SIG-M5 (cell line): Measurements from ENCODE around the gene SLC36A3.
"Not testable (repeated sequence)": the region's sequence is repeated elsewhere in the genome, so short reads cannot be mapped to it uniquely, and the experiment has no call there.

ENCODE experiments used
- DNase-seq: peaks from one replicate; lab custom pipeline; 2025; lab: John Stamatoyannopoulos, UW

The SLC36A3 gene

DNA sequence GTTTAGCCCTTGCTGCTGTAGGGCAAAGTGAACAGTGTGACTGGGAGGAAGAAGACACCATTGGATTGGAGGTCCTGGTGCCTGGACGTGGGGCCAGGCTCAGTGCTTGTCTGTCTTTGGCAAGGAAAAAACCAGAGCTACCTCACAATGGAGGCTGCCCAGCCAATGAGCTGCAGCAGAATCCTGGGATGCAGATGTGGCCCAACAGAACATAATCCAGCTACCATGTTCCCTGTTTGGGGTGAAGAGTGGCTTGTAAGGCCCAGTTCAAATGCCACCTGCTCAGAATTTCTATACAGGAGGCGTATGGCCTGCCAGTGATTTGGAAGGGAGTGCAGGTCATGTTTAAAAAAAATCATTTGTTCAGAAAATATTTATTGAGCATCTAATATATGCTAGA lies at the start of gene SLC36A3:
Gene SLC36A3, minus strand, starts transcription at position 101 of the 400 bp plus-strand sequence. CDS start 412 bp downstream, outside the sequence.
- DNase-seq = no peak

DNA sequence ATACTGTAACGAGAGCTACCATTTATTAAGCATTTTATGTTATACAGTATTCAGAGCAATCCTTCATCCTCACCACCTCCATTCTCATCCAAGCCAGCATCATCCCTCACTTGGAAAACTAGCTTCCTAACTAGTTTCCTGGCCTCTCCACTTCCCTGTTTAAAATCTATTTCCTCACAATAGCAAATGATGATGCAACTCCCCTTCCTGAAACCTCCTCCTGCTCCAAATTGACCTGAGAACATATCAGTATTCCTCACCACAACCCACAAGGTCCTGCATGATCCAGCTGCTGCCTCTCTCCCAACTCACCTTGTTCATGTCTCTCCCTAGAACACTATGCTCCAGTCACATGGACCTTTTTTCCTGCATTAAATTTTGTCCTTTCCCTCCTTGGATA lies 48.1 kb upstream of the SLC36A3 start:
- DNase-seq = no peak

DNA sequence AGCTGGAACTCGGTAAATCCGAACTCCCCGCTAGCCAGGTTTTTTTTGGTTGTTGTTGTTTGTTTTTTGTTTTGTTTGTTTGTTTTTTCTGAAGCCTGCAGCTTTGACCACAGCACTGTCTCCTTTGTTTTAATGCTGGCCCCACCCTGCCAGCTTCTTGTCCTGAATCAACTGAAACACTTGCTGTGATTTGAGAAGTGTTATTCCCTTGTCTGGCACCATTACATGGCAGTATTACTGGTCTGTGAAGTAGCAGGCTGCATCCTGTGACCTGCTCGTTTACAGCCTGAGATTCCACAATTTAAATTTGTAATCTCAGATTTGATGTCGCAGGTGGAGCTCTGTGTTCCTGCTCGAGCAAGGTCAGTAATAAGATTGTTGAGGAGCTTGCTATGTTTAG lies 45.2 kb upstream of the SLC36A3 start:
- no peak for DNase-seq

DNA sequence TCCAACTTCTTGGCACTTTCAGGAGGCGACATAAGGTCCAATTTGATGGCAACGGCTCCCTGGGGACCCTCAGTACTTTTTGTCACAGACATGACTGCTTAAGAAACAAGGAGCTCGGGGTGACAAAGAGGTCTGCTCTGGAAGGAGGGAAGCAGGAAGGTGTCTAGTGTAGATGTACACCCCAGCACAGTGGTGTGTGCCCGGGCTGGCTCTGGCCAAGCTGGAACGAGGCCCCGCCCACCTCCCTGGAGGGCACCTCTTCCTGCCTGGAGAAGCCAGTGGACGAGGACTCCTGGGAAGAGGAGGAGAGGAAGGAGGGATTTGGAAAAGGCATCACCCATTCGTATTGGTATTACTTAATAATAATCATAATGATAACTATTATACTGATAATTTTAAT lies 43.8 kb upstream of the SLC36A3 start, which contains the start of gene SLC36A2:
Gene SLC36A2, minus strand, starts transcription at position 191 of the 400 bp plus-strand sequence. Its CDS starts 99 bp downstream, at position 92.
- DNase-seq = no peak

DNA sequence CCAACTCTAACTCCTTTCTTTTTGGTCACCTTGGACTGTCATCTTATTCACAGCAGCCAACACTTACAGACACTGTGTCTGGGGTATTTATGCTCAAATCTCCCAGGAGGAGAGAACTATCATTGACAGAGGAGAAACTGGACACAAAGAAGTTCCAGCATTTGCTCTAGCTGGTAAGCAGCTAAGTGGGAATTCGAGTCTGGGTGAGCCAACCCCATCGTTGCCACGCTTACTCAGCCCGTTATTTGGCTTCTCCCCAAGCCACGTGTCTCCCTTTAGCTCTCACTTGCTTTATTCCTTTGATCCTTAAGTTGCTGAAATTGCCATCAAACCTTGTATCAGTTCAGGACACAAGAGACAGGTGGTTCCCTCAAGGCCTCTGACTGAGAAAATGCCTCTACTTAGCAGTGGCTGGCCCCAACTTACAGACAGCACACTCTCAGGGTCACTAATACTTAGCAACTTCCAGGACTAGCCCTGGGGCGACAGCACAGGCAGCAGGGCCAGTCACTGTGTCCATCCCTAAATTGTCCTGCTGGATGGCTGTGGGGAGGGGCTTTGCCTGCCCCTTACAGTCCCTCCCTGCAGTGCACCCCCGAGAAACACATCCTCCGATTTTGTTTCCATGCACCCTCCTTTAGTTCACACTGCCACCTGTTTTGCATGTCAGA lies 42.4 kb upstream of the SLC36A3 start:
- no peak for DNase-seq

DNA sequence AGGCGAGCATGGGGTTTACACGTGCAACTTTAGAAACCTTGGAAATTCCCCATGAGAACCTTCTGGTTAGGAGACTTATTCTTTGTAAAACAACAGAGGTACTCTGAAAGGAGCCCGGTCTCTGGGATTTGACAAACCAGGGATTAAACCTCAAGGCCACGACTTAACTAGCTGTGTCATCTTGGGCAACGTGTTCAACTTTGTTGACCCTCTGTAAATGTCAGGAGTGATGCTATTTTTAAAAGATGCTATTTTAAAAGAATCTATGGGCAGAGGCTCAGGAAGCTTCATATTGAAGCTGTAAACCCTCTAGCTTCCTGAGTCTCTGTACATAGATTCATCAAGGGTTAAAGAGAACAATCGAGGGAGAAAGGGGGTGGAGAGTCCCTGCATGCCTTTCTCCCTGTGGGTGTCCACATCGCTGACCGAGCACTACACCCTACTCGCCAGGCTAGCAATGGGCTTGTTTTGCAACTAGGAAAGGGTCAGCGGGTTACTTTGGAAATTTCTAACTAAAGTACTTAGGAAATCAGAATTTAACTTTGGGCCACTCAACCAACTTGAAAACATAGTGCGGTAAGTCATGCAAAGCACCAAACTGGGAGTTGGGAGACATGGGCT lies 41.7 kb upstream of the SLC36A3 start:
- no peak for DNase-seq

DNA sequence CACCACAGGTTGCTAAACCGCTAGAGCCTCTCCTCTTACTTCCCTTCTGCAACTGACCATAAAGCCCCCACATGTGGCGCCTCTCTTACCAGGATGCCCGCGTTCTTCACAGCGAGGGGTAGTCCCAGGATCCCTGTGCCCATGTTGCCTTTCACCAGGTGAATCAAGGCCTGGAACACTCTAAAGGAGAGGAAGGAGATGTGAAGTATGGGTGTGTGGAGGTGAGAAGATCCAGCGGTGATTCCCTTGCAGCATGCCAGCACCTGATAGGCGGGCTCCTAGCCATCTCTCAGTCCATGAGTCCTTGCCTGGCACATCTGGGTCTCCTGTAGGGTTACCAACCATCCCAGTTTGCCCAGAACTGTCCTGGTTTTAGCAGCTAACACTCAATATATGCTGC lies 40.5 kb upstream of the SLC36A3 start:
- DNase-seq = no peak

DNA sequence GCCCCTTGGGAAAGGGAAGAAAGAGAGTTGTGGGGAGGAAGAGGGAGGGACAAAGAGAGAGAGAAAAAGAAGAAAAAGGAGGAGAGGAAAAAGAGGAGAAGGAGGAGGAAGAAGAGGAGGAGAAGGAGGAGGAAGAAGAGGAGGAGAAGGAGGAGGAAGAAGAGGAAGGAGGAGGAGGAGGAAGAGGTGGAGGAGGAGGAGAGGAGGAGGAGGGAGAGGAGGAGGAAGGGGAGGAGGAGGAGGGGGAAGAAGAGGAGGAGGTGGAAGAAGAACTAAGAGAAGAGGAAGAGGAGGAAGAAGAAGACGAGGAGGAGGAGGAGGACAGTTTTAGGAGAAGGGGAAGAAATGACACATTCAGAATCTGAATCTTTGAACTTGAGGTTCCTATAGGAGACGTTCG lies 36.4 kb upstream of the SLC36A3 start:
- no peak for DNase-seq

DNA sequence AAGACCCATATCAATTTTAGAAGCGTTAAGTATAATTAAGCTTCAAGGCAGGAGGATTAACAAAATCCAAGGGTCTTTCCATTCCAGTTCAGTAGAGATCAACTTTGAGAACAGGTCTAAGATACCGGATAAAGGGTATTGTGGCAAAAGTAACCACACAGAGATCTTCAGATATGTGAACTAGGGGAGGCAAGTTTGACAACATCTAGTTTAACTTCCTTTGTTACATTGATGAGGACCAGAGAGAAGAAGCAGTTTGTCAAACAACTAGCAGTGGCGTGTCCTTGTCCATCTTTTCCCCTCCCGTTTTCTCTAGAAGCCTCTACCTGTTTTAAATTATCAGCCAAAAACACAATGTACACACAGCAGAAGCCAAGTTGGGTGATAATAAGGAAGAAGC lies 35.2 kb upstream of the SLC36A3 start:
- no peak for DNase-seq

DNA sequence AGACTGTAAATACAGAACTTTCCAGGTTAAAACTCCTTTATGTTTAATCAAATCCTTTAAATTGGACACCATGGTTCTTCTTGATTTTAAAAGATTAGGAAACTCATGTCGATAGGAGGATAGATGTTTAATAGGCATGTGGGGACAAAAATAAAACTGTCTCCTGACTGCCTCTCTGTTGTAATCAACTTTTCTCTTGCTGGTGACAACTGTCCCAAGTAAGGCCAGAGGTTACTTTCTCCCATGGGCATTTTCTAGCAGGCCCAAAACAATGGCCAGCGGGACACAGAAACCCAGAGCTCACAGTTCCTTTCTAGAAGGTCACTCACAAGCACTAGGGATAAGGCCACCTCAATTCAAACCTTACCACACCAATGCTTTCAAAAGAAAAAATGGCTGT lies 29.3 kb upstream of the SLC36A3 start:
- no peak for DNase-seq

DNA sequence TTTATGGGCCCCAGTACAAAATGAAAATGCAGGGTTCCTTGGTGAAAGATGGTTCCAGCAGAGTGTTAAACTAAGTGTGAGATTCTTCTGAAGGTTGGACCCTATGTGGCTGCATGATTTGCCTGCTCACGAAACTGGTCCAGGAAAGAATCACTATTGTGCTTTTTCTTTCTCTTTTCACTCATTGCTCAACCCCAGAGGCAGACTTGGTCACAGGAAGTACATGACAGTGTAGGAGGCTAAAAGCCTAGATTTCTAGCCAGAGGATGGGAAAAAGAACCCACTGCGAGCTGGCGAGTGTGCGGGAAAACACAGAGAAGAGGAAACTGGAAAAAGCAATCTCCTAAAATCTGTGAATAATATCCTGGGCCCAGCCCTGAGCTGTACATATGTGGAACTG lies 25.2 kb upstream of the SLC36A3 start:
- no peak for DNase-seq

DNA sequence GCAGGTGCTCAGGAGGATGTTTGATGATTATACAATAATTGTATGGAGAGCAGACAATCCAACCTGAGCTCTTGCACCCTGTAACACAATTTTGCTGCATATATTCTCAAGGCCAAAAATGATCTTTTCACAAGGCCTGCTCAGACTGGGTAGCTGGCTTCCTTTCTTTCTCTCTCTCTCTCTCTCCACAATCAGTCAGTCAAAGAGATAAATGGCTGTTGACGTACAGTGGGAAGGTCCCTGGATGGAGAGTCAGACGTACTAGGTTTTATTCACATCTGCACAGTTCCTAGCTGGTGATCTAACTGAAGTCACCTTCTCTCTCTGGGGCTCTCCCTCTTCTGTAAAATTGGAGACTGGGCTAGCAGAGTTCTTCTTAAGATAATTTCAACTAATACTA lies 24.0 kb upstream of the SLC36A3 start:
- DNase-seq = no peak

DNA sequence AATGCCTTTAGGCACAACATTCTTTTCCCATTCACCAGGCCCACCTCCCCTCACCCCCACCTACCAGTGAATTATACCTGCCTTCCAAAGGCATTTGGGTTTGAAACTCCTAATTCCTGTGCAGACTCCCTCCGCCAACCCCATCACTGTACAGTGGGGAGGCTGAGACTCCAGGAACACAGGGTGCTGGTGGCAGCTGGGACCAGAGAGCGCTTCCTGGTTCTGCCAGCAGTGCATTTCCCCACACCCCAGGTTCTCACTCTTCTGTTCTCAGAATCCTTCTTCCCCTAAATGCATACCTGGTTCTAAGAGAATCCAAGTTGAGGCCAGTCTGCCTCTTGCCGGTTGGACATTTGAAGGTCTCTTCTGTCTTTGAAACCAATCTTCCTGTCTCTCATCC lies 22.7 kb upstream of the SLC36A3 start:
- DNase-seq = no peak

DNA sequence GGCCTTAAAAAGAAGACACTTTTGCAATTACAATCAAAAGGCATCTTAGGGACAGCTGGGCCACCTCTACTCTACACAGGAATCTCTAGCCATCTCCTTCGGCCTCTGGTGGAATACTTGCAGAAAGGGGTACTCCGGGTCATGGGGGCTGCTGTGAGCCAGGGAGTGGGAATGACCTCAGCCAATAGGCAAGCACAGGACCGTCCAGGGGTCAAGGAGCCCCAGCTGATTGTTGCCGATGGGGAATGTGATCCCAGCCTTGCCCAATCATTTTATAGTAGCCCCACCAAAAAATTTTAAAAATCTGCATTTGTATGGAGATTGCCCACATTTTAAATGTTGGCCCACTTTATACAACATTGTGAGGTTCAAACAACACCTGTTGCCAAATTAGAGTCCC lies 16.9 kb upstream of the SLC36A3 start:
- DNase-seq = no peak

DNA sequence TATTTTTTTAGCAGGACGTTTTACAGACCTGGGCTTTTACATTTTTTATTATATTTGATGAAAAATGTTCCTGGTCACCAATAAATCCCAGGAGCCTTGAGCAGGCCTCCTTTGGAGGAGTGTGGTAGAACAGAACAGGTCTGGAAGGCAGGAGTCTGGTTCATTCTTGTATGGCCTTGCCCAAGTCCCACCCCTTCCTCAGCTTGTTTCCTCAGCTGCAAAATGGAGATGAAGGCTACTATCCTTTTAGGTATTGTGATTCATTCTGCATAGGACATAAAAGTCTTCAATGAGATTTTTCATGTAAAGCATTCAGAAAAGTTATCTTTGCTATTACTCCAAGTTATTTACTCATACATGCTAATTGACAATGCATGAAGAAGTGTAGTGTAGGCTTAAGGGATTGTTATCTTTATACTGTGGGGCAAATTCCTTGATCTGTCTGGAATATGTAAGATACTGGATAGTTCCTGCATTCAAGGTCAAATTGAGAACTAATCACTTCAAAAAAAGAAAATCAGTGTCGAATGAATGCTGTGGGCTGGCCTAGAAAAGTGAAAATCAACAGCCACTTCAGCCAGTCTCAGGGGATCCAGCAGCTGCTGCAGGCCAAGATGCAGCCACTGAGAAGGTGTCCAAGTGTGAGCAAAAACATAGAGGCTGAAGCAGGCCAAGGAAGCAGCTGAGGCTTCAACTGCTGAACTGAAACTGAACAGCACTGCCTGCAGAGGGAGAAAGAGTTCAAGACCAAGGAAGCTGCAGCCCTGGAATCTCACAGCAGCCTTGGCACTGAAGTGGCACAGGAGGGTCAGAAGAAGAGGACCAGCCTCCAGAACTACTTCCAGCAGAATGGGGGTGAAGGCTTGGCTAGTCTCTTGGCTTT lies 15.5 kb upstream of the SLC36A3 start:
- no peak for DNase-seq

DNA sequence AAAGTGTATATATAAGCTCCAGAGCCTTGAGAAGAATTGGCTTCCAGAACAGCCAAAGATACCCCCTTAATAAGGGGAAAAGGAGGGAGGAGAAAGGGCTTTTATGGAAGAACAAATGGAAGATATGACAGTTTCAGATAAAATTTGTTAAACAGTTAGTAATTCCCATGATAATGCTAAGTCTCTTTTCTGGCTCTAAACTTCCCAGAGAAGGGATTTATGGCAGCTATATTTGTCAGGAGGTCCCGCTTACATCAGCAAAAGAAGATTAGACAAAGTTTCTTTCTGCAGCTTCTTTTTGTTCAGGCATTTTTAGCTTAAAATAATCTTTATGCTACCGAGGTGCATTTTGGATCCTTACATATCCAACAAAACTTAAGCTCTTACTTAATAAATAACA lies 14.3 kb upstream of the SLC36A3 start:
- no peak for DNase-seq

DNA sequence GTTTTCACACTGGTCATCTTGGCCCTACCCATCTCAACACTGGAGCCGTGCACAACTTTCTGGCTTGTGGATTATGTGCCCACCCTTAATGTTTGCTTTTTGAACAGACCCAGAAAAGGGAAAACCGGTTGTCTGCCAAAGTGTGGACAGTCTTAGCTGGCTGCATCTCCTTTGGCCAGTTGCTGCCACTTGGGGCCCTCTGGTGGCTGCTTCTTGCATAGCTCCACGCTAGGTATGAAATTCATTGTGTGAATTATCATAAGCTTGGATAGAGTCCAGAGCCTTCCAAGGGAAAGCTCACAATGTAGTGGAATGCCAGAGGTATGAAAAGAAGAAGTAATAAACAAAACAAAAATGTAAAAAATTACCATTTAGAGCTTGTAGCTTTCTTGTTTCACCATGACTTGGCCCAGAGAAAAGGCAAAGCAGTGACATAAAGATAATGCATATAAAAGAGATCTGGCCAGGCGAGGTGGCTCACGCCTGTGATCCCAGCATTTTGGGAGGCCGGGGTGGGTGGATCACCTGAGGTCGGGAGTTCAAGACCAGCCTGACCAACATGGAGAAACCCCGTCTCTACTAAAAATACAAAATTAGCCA lies 12.5 kb upstream of the SLC36A3 start:
- no peak for DNase-seq

DNA sequence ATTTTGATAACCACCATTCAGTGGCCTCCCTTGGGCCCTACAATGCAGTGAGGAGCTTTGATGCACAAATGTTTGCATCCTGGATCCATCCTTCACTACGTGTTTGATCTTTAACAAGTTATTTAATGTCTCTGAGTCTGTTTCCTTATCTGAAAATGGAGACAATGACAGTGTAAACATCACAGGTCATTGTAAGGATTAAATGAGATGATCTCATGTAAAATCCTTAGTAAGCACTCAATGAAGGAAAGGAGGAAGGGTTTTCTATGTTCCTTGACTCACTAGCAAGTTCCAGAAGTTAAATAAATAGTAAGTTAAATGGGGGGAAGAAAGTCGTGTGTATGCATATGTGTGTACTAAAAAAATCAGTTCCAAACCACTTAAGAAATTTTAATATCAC lies 9.8 kb upstream of the SLC36A3 start:
- no peak for DNase-seq

DNA sequence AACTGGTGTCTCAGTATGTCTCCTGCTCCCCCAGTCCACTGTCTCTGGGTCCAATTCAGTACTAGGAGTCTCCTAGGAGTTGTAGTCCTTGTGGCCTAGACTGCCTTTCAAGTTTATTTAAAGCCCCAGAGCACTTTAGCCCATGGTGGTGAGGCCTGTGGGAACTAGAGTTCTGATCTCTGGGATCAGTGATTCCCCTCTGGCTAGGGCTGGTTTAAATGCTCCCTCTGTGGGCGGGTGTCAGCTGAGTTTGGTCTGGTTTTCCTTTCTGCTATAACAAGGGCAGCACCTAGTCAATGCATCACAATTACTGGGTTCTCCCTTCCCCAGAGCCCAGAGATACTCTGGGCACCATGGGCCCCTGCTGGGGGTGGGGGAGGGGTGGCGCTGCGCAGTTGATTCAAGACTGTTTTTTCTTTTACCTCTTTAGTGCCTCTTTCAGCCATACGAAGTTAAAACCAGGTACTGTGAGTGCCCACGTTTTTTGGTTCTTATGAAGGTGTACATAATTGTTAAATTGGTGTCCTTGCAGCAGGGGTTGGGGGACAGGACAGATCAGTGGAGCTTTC lies 9.3 kb upstream of the SLC36A3 start:
- DNase-seq = no peak

DNA sequence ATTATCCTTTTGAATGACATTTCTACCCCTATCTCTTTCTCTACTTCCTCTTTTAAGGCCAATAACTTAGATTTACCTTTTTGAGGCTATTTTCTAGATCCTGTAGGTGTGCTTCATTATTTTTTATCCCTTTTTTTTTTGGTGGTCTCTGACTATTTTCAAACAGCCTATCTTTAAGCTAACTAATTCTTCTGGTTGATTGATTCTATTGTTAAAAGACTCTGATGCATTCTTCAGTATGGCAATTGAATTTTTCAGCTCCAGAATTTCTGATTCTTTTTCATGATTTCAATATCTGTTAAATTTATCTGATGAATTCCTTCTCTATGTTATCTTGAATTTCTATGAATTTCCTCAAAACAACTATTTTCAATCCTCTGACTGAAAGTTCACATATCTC lies 7.4 kb upstream of the SLC36A3 start:
- DNase-seq = no peak

DNA sequence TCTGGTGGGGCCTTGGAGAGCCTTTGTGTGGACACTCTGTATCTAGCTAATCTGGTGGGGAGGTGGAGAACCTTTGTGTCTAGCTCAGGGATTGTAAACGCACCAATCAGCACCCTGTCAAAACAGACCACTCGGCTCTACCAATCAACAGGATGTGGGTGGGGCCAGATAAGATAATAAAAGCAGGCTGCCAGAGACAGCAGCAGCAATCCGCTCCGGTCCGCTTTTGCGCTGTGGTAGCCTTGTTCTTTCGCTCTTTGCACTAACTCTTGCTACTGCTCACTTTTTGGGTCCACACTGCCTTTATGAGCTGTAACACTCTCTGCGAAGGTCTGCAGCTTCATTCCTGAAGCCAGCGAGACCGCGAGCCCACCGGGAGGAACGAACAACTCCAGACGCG lies 6.3 kb upstream of the SLC36A3 start:
- not testable (repeated sequence) for DNase-seq

DNA sequence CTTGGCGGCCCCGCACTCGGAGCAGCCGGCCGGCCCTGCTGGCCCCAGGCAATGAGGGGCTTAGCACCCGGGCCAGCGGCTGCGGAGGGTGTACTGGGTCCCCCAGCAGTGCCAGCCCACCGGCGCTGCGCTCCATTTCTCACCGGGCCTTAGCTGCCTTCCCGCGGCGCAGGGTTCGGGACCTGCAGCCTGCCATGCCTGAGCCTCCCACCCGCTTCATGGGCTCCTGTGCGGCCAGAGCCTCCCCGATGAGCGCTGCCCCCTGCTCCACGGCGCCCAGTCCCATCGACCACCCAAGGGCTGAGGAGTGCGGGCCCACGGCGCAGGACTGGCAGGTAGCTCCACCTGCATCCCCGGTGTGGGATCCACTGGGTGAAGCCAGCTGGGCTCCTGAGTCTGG lies 5.7 kb upstream of the SLC36A3 start:
- not testable (repeated sequence) for DNase-seq
